ENCODE data around the gene ZNF358.

DNA sequence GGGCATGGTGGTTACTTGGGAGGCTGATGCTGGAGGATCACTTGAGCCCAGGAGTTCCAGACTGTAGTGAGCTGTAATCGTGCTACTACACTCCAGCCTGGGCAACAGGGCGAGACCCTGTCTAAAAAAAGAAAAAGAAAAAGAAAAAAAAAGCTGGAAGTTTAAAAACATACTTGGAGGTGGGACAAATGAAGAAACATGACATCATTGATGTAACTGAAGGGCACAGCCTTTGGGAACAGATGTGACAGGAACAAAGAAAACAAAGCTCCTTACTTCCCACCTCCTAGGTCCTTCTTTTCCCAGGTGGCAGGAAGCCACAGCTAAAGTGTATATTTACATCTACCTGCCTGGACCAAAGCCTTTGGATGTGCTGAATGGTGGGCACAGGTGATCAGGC lies 29.0 kb upstream of the ZNF358 start:
- TF ChIP-seq TAF1 (IDR thresholded peaks at IDR 0.05; ENCODE audit: borderline replicate concordance, low read depth, low read length) (no peak), FOXK2 (IDR thresholded peaks at IDR 0.05) (no peak), EGR1 (IDR thresholded peaks at IDR 0.05; ENCODE audit: borderline replicate concordance in 1 of 2, low read depth in 2 of 2, low read length in 2 of 2) (no peak), ZNF274 (IDR thresholded peaks at IDR 0.05; ENCODE audit: insufficient read depth, insufficient read length) (no peak), SUPT20H (IDR thresholded peaks at IDR 0.05; ENCODE audit: borderline replicate concordance, control insufficient read depth, low read depth, low read length) (no peak), JUND (IDR thresholded peaks at IDR 0.05; ENCODE audit: low read depth, low read length) (no peak), SMARCA5 (IDR thresholded peaks at IDR 0.05) (no peak), MYC (IDR thresholded peaks at IDR 0.05; ENCODE audit: insufficient read depth, insufficient read length, insufficient replicate concordance, low read length, severe bottlenecking) (no peak), CEBPB (IDR thresholded peaks at IDR 0.05; ENCODE audit: borderline replicate concordance in 1 of 2, low read depth in 2 of 2, low read length in 2 of 2) (no peak), EP300 (IDR thresholded peaks at IDR 0.05; ENCODE audit: borderline replicate concordance in 1 of 2, control insufficient read depth in 1 of 2, low read depth in 2 of 2, low read length in 2 of 2) (no peak)
- TF ChIP-seq, protein P1, sequence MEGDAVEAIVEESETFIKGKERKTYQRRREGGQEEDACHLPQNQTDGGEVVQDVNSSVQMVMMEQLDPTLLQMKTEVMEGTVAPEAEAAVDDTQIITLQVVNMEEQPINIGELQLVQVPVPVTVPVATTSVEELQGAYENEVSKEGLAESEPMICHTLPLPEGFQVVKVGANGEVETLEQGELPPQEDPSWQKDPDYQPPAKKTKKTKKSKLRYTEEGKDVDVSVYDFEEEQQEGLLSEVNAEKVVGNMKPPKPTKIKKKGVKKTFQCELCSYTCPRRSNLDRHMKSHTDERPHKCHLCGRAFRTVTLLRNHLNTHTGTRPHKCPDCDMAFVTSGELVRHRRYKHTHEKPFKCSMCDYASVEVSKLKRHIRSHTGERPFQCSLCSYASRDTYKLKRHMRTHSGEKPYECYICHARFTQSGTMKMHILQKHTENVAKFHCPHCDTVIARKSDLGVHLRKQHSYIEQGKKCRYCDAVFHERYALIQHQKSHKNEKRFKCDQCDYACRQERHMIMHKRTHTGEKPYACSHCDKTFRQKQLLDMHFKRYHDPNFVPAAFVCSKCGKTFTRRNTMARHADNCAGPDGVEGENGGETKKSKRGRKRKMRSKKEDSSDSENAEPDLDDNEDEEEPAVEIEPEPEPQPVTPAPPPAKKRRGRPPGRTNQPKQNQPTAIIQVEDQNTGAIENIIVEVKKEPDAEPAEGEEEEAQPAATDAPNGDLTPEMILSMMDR (IDR thresholded peaks at IDR 0.05 in 2 of 3, conservative IDR thresholded peaks at IDR 0.05 in 1 of 3; ENCODE audit: control insufficient read depth in 2 of 3, extremely low read depth in 1 of 3, insufficient read depth in 1 of 3, low read depth in 3 of 3, low read length in 3 of 3): no peak
- TF ChIP-seq, protein P2, sequence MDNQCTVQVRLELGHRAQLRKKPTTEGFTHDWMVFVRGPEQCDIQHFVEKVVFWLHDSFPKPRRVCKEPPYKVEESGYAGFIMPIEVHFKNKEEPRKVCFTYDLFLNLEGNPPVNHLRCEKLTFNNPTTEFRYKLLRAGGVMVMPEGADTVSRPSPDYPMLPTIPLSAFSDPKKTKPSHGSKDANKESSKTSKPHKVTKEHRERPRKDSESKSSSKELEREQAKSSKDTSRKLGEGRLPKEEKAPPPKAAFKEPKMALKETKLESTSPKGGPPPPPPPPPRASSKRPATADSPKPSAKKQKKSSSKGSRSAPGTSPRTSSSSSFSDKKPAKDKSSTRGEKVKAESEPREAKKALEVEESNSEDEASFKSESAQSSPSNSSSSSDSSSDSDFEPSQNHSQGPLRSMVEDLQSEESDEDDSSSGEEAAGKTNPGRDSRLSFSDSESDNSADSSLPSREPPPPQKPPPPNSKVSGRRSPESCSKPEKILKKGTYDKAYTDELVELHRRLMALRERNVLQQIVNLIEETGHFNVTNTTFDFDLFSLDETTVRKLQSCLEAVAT (IDR thresholded peaks at IDR 0.05): no peak

Measured in GM12878 (cell line).